ENCODE measurements around the gene MEN1.

MEN1 gene

GRCh38 chr11:64760759-64761420, 49.5 kb downstream of the MEN1 start:
- DNase-seq, result no peak

- no peak for DNase-seq
These were observed 50.3 kb downstream of the MEN1 start, which contains the start of gene PYGM for GRCh38 chr11:64759722-64760719. Gene PYGM, minus strand, starts transcription at chr11:64759974. Its CDS starts 76 bp downstream, at chr11:64759898.

GRCh38 chr11:64759131-64759721, 51.1 kb downstream of the MEN1 start:
- no peak for DNase-seq

GRCh38 chr11:64758330-64759079, 51.8 kb downstream of the MEN1 start:
- DNase-seq, result no peak

GRCh38 chr11:64757549-64758329, 52.6 kb downstream of the MEN1 start:
- DNase-seq, result no peak

GRCh38 chr11:64755681-64756361, 54.5 kb downstream of the MEN1 start:
- DNase-seq, result peak; percentile 40

GRCh38 chr11:64754919-64755662, 55.3 kb downstream of the MEN1 start:
- no peak for DNase-seq

GRCh38 chr11:64754124-64754918, 56.0 kb downstream of the MEN1 start:
- no peak for DNase-seq
